GM21717 (cell line): Measurements from ENCODE around the gene FRS2.
"Not testable (repeated sequence)": the region's sequence is repeated elsewhere in the genome, so short reads cannot be mapped to it uniquely, and the experiment has no call there.

Experiments
- ATAC-seq: cut with Tn5 transposase; IDR thresholded peaks from one replicate; pipeline ENCODE4 v1.9.1; 2021; ENCODE audit warnings: mild to moderate bottlenecking, moderate library complexity; ENCODE audit not compliant: unreplicated experiment

The FRS2 gene

GRCh38 chr12:69470189-69471075, at the start of gene FRS2:
FRS2 (plus strand) TSS chr12:69470388; CDS start chr12:69569031, 98,643 bp downstream.
- ATAC-seq = peak; percentile 99

- no peak for ATAC-seq
Observed at GRCh38 chr12:69421548-69421947, 48.6 kb upstream of the FRS2 start.

GRCh38 chr12:69423037-69423905, 46.9 kb upstream of the FRS2 start:
- ATAC-seq = no peak

- ATAC-seq = no peak
Observed at GRCh38 chr12:69425417-69425816, 44.8 kb upstream of the FRS2 start.

GRCh38 chr12:69428351-69429073, 41.7 kb upstream of the FRS2 start:
- ATAC-seq = no peak

GRCh38 chr12:69430942-69431590, 39.1 kb upstream of the FRS2 start:
- ATAC-seq = no peak

- no peak for ATAC-seq
Observed at GRCh38 chr12:69431591-69432222, 38.5 kb upstream of the FRS2 start.

- no peak for ATAC-seq
Observed at GRCh38 chr12:69433653-69434052, 36.5 kb upstream of the FRS2 start.

- ATAC-seq = no peak
Observed at GRCh38 chr12:69435644-69436043, 34.5 kb upstream of the FRS2 start.

- no peak for ATAC-seq
Observed at GRCh38 chr12:69437073-69437472, 33.1 kb upstream of the FRS2 start.

- ATAC-seq = no peak
Observed at GRCh38 chr12:69438539-69438938, 31.6 kb upstream of the FRS2 start.

- no peak for ATAC-seq
Observed at GRCh38 chr12:69440016-69440415, 30.2 kb upstream of the FRS2 start.

GRCh38 chr12:69440886-69441285, 29.3 kb upstream of the FRS2 start:
- no peak for ATAC-seq

- no peak for ATAC-seq
Observed at GRCh38 chr12:69442894-69443293, 27.3 kb upstream of the FRS2 start.

GRCh38 chr12:69443916-69444315, 26.3 kb upstream of the FRS2 start:
- ATAC-seq = no peak

GRCh38 chr12:69447892-69448291, 22.3 kb upstream of the FRS2 start:
- no peak for ATAC-seq

- ATAC-seq = not testable (repeated sequence)
Observed at GRCh38 chr12:69452598-69453132, 17.5 kb upstream of the FRS2 start.

- ATAC-seq = no peak
Observed at GRCh38 chr12:69456239-69456638, 13.9 kb upstream of the FRS2 start.

GRCh38 chr12:69457433-69457832, 12.8 kb upstream of the FRS2 start:
- ATAC-seq = no peak

- no peak for ATAC-seq
Observed at GRCh38 chr12:69459477-69459876, 10.7 kb upstream of the FRS2 start.
